Hepatocyte (in vitro differentiated cells): ENCODE data around the gene CELA2A. TPM values are rescaled to one million over a fixed set of nuclear protein-coding genes. Genes with fewer than 3 reads are reported as not detected.

ENCODE experiments used
- DNase-seq: peaks from one replicate; pipeline ENCODE4 v3.0.0-alpha.2; 2016; ENCODE audit warnings: low spot score
- H2AFZ ChIP-seq: fragments of 200-600 bp; sonication (generic); 2 replicates; pipeline ENCODE4 v1.6.0; 2016; ENCODE audit warnings: antibody characterized with exemption, mild to moderate bottlenecking
- H3K27ac ChIP-seq: fragments of 200-600 bp; sonication (generic); 2 replicates; pipeline ENCODE4 v1.5.1; 2016; ENCODE audit warnings: mild to moderate bottlenecking
- H3K27me3 ChIP-seq: fragments of 200-600 bp; sonication (generic); 2 replicates; pipeline ENCODE4 v1.6.1; 2016
- H3K36me3 ChIP-seq: fragments of 200-600 bp; sonication (generic); replicated peaks from 2 replicates; pipeline ENCODE4 v1.5.1; 2016; ENCODE audit warnings: low read depth; ENCODE audit not compliant: insufficient read depth
- H3K4me1 ChIP-seq: fragments of 200-600 bp; sonication (generic); 2 replicates; pipeline ENCODE4 v1.5.1; 2016; ENCODE audit warnings: mild to moderate bottlenecking, moderate library complexity; ENCODE audit not compliant: insufficient read depth
- H3K4me2 ChIP-seq: fragments of 200-600 bp; sonication (generic); 2 replicates; pipeline ENCODE4 v1.6.0; 2016
- H3K4me3 ChIP-seq: fragments of 200-600 bp; sonication (generic); 2 replicates; pipeline ENCODE4 v1.5.1; 2016; ENCODE audit warnings: mild to moderate bottlenecking
- H3K79me2 ChIP-seq: fragments of 200-600 bp; sonication (generic); 2 replicates; pipeline ENCODE4 v1.6.0; 2017; ENCODE audit warnings: mild to moderate bottlenecking
- H3K9me2 ChIP-seq: fragments of 200-600 bp; sonication (generic); replicated peaks from 2 replicates; pipeline ENCODE4 v1.6.0; 2017; ENCODE audit warnings: mild to moderate bottlenecking; ENCODE audit not compliant: insufficient read depth
- H3K9me3 ChIP-seq: fragments of 200-600 bp; sonication (generic); 2 replicates; pipeline ENCODE4 v1.5.1; 2016; ENCODE audit warnings: low read depth, mild to moderate bottlenecking
- H4K20me1 ChIP-seq: fragments of 200-600 bp; sonication (generic); 2 replicates; pipeline ENCODE4 v1.6.0; 2016; ENCODE audit warnings: mild to moderate bottlenecking; ENCODE audit not compliant: insufficient read depth, poor library complexity, severe bottlenecking
- CTCF ChIP-seq: fragments of 200-600 bp; sonication (generic); IDR thresholded peaks from 2 replicates; pipeline ENCODE4 v1.5.1; 2016; ENCODE audit warnings: antibody characterized with exemption, mild to moderate bottlenecking; ENCODE audit not compliant: poor library complexity
- EZH2 ChIP-seq: fragments of 200-600 bp; sonication (generic); IDR thresholded peaks from 2 replicates; pipeline ENCODE4 v1.6.1; 2016; ENCODE audit warnings: antibody characterized with exemption, mild to moderate bottlenecking, borderline replicate concordance
- EZH2phosphoT487 ChIP-seq: fragments of 200-600 bp; sonication (generic); IDR thresholded peaks from one replicate; pipeline ENCODE4 v1.6.1; 2018; ENCODE audit warnings: antibody characterized with exemption, mild to moderate bottlenecking, low read depth, moderate library complexity; ENCODE audit not compliant: unreplicated experiment, severe bottlenecking
- WGBS: methylation state at CpG from one replicate; pipeline ENCODE4 v1.1.6; 2016; ENCODE audit warnings: low lambda C conversion rate; ENCODE audit errors: missing lambda C conversion rate; 5-methylcytosine and 5-hydroxymethylcytosine counted together
- polyA plus RNA-seq: library from polyadenylated mRNA; unstranded; fragments of >200 nt; fragmentation: Nextera tagmentation; extraction: Ambion mirVana; gene quantifications from 2 replicates; pipeline ENCODE4 v1.2.1, GENCODE V29; 2016
- total RNA-seq: library from RNA; depleted of rRNA; stranded (reverse); fragments of >200 nt; gene quantifications from 2 replicates; pipeline ENCODE4 v1.2.3, GENCODE V29; 2014

CELA2A gene
- total and polyA plus RNA-seq, 2 experiments from 2014 or later, result 2.2 to 5.6 TPM

DNA sequence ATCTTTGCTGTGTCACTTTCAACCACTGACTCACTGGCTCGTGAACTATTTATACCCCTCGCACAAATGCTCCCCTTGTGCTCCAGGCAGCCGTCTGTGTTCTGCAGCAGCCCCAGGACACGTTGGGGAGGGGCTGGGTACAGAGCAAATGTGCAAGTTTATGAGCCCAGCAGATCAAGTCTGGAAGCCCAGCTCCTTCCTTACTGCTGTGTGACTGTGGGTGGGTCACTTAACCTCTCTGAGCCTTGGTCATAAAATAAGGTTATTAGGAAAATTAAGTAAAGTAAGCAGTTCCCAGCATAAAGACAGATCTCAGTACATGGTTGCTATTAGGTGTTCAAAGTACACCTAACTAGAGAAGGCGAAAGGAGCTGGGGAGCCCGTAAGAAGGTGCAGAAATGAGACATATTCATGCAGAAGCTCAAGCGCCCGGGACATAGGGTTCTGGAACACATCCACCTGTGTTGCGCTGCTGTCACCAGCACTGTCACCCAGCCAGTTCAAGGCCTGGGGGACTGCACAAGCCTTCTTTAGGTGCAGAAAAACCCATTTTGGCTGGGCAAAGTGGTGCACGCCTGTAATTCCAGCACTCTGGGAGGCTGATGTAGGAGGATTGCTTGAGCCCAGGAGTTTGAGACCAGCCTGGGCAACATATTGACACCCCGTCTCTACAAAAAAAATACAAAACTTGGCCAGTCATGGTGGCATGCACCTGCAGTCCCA, 33.0 kb upstream of the CELA2A start:
- Histone ChIP-seq H3K4me3 (no peak overlapping the region), H2AFZ (no peak overlapping the region), H4K20me1 (no peaks in the 10 kb centered on the region), H3K79me2 (peaks cover 14% of the 10 kb centered on the region), H3K27ac (peak overlapping the region; percentile 83), H3K27me3 (no peaks in the 10 kb centered on the region), H3K9me3 (no peaks in the 10 kb centered on the region), H3K4me1 (peaks cover 15% of the 10 kb centered on the region), H3K9me2 (no peaks in the 10 kb centered on the region), H3K4me2 (peak overlapping the region; percentile 6), H3K36me3 (no peaks in the 10 kb centered on the region)
- DNase-seq, result no peak
- whole genome bisulfite sequencing, result 86% methylated on average over 11 of the region's 11 CpGs
- TF ChIP-seq EZH2 (no peak), CTCF (no peak), EZH2phosphoT487 (no peak)

- Histone ChIP-seq H3K79me2 (peaks cover 11% of the 10 kb centered on the region), H3K36me3 (no peaks in the 10 kb centered on the region), H3K27ac (peak overlapping the region; percentile 83), H3K9me2 (no peaks in the 10 kb centered on the region), H4K20me1 (no peaks in the 10 kb centered on the region), H3K4me3 (no peak overlapping the region), H3K4me1 (peaks cover 15% of the 10 kb centered on the region), H2AFZ (no peak overlapping the region), H3K27me3 (no peaks in the 10 kb centered on the region), H3K9me3 (no peaks in the 10 kb centered on the region), H3K4me2 (peak overlapping the region; percentile 6)
- TF ChIP-seq CTCF (no peak), EZH2 (no peak), EZH2phosphoT487 (no peak)
- peak; percentile 73 for DNase-seq
- WGBS, result 69% methylated on average over 13 of the region's 13 CpGs
These were observed 32.3 kb upstream of the CELA2A start for GRCh38 chr1:15424146-15424667.

DNA sequence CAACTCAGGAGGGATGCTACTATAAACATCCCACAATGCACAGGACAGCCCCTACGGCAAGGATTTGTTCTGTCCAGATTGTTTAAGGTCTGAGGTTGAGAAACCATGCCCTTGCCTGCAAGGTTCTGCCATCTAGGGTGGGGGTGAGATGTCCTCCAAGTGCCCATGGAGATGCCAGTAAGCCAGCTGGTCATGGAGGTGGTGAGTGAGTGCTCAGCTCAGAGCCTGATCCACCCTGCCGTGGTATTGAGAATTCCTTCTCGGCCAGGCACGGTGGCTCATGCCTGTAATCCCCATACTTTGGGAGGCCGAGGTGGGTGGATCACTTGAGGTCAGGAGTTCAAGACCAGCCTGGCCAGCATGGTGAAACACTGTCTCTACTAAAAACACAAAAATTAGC, 31.6 kb upstream of the CELA2A start:
- H3K79me2 ChIP-seq, result peaks cover 11% of the 10 kb centered on the region
- no peaks in the 10 kb centered on the region for H3K9me2 ChIP-seq
- no peaks in the 10 kb centered on the region for H3K36me3 ChIP-seq
- no peak overlapping the region for H3K4me3 ChIP-seq
- H3K4me2 ChIP-seq, result no peak overlapping the region
- WGBS, result 63% methylated on average over 5 of the region's 5 CpGs
- H3K27me3 ChIP-seq, result no peaks in the 10 kb centered on the region
- H4K20me1 ChIP-seq, result no peaks in the 10 kb centered on the region
- DNase-seq, result no peak
- no peak for TF ChIP-seq EZH2
- TF ChIP-seq CTCF, result no peak
- no peak for TF ChIP-seq EZH2phosphoT487
- no peak overlapping the region for H2AFZ ChIP-seq
- peaks cover 15% of the 10 kb centered on the region for H3K4me1 ChIP-seq
- peak overlapping the region; percentile 83 for H3K27ac ChIP-seq
- H3K9me3 ChIP-seq, result no peaks in the 10 kb centered on the region
